Stomach smooth muscle (tissue), 2 donors: Measurements from ENCODE around the gene UPB1.

Experiments used
- H3K27ac ChIP-seq: one replicate; pipeline ENCODE4 v1.7.0; 2013; ENCODE audit warnings: mild to moderate bottlenecking, low read length, inconsistent platforms
- H3K27me3 ChIP-seq, 2 donors: one replicate each; pipeline ENCODE4 v1.7.0; 2013; ENCODE audit warnings: low read length in 2 of 2; ENCODE audit not compliant: insufficient read depth in 2 of 2, control insufficient read depth in 1 of 2
- H3K36me3 ChIP-seq, 2 donors: one replicate each; pipeline ENCODE4 v1.7.0; 2013; ENCODE audit warnings: low read length in 2 of 2; ENCODE audit not compliant: control insufficient read depth in 2 of 2, insufficient read depth in 2 of 2
- H3K4me1 ChIP-seq: one replicate; pipeline ENCODE4 v1.7.0; 2013; ENCODE audit warnings: low read length; ENCODE audit not compliant: control insufficient read depth, insufficient read depth
- H3K4me3 ChIP-seq, 2 donors: one replicate each; pipeline ENCODE4 v1.7.0; 2013; ENCODE audit warnings: low read length in 2 of 2
- H3K9ac ChIP-seq, 2 donors: one replicate each; pipeline ENCODE4 v1.7.0; 2013; ENCODE audit warnings: low read length in 2 of 2, mild to moderate bottlenecking in 1 of 2
- H3K9me3 ChIP-seq, 2 donors: one replicate each; pipeline ENCODE4 v1.7.0; 2013; ENCODE audit warnings: low read length in 2 of 2; ENCODE audit not compliant: control insufficient read depth in 2 of 2
- donor health status: healthy.
- donor health status: Pancreatic carcinoma.

UPB1 gene

DNA sequence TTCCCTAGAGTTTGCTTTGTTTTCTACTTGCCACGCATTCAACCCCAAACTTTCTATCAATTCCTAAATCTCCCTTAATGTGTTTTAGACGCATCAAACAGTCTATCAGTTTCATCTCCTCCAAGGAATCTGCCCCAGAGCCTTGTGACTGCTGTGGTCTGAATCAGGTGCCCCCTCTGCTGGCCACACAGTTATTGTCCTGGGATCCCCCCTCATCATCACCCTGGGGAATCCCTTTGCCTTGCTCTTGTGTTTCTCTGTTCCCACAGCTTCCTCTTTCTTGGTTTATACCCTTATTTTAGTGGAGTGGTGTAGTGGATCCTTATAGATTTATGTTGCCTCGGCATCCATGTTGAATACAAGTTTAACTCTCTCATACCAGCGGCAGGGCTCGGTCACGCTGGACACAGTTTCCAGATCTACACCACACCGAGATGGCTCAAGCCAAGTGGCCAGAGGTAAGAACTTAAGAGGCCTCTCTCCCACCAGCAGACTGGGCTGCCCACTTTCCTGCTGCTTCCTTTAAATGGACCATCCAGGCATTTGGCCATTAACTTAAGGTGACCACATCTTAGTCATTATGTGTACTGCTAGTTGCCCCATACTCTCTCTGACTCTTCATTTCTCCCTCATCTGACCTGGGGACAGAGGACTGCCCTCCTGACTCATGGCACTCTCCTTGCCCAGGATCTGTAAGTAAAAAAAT, 8.2 kb downstream of the UPB1 start:
- Histone ChIP-seq H3K4me1 (peaks cover 5% of the 10 kb centered on the region), H3K36me3 (no peaks in the 10 kb centered on the region), H3K27ac (no peak overlapping the region), H3K9ac (no peak overlapping the region), H3K4me3 (no peak overlapping the region), H3K9me3 (no peaks in the 10 kb centered on the region), H3K27me3 (peaks cover 0 to 2% of the 10 kb centered on the region in 2 donors)

DNA sequence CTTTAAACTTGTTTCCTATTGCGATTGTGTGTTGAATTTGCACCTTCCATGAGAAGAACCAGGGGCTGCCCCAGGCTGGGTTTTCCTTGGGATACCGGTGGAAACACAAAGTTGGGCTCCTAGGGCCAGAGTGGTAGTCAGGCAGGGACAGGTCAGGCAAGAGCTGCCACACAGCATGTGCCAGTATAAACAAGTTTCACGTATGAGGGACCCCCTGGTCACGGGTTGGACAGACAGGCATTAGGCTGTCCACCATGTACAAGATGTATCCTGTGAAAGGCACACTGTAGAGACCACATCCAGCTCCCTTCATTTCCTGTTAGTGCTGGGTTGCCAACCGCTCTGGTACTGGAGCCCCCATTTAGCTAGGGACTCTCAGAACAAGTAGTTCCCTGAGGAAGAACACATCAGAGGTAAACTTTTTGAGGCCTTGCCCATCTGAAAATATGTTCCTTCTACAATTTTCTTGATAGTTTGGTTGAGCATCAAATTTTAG, 8.8 kb downstream of the UPB1 start:
- H3K4me1 ChIP-seq = peaks cover 5% of the 10 kb centered on the region
- H3K36me3 ChIP-seq = no peaks in the 10 kb centered on the region
- H3K4me3 ChIP-seq = no peak overlapping the region

DNA sequence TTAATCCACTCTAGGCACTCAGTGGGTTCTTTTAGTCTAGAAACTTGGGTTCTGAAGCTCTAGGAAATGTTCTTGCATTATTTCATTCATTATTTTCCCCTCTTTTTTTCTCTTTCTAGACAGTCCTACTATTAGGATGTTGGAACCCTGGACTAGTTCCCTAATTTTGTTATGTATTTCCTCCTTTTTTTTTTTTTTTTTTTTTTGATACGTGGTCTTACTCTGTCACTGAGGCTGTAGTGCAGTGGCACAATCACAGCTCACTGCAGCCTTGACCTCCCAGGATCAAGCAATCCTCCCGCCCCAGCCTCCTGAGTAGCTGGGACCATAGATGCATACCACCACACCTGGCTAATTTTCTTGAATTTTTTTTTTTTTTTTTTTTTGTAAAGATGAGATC, 9.4 kb downstream of the UPB1 start:
- Histone ChIP-seq H3K27me3 (peaks cover 0 to 2% of the 10 kb centered on the region in 2 donors), H3K9me3 (no peaks in the 10 kb centered on the region), H3K9ac (no peak overlapping the region), H3K36me3 (no peaks in the 10 kb centered on the region), H3K4me1 (peaks cover 5% of the 10 kb centered on the region), H3K4me3 (no peak overlapping the region), H3K27ac (no peak overlapping the region)

More for the DNA sequence above, 8.8 kb downstream of the UPB1 start:
- Histone ChIP-seq H3K9ac (no peak overlapping the region), H3K27ac (no peak overlapping the region), H3K9me3 (no peaks in the 10 kb centered on the region), H3K27me3 (peaks cover 0 to 2% of the 10 kb centered on the region in 2 donors)

DNA sequence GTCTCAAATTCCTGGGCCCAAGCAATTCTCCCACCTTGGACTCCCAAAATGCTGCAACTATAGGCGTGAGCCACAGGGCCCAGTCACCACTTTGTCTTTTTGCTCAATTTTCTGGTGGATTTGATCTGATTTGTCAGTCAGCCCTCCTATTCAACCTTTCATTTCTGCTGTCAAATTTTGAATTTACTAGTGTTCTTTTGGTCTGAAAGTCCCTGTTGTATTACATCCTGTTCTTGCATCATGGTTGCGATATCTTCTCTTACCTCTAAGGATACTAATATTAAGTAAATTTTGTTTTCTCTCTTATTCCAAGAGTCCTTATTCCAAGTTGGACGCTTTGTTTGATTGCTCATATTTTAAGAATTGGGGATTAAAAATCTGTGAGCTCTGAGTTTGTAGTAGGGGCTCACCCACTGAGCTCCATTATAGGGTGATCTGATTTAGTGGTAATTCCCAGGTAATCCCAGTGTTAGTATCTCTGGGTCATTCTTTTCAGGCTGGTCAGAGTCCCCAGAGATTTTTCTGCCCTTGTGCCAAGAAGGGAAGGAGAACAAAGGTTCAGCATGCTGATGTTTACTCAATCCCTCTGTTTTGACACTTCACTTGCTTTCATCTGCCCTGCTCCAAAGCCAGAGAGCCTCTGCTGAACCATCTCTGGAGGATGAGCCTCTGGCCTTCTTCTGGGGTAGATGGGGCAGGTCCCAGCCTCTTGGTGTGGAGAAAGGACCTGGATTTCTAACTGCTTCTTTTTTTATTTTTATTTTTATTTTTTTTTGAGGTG, 10.0 kb downstream of the UPB1 start:
- Histone ChIP-seq H3K36me3 (no peaks in the 10 kb centered on the region), H3K27me3 (peaks cover 0 to 2% of the 10 kb centered on the region in 2 donors), H3K9ac (no peak overlapping the region), H3K27ac (no peak overlapping the region), H3K4me1 (peaks cover 5% of the 10 kb centered on the region), H3K9me3 (no peaks in the 10 kb centered on the region), H3K4me3 (no peak overlapping the region)

DNA sequence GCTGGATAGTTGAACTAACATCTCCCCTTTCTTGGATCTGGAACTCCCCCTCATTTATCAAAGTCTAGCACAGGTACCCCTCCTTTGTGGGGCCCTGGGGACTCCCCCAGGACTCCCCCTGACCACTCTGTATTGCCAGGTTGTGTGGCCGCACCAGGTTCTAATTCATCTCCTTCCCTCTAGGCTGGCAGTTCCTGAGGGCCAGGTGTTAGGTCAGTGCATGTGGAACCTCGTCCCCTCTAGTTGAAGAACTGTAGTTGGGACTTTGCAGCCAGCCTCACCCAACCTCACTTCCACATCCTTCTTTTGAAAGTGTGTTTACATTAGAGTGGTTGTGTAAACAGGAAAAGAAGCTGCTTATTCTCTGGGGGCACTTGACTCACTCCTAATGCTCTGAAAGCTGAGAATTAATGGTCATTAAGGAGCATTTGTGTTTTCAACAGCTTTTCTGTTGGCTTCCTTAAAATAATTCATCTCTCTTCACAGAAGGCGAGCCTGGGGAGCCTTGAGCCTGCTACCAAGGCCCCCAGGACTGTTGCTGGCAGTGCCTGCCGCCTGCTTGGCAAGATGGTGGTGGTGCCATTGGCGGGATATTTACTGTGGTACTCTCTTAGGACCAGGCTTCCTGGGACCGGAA, 11.8 kb downstream of the UPB1 start:
- H3K27ac ChIP-seq = no peak overlapping the region
- no peak overlapping the region for H3K4me3 ChIP-seq
- H3K9me3 ChIP-seq = no peaks in the 10 kb centered on the region
- peaks cover 14% of the 10 kb centered on the region for H3K4me1 ChIP-seq
- H3K9ac ChIP-seq = no peak overlapping the region
- no peaks in the 10 kb centered on the region for H3K36me3 ChIP-seq
- H3K27me3 ChIP-seq = no peaks in the 10 kb centered on the region

DNA sequence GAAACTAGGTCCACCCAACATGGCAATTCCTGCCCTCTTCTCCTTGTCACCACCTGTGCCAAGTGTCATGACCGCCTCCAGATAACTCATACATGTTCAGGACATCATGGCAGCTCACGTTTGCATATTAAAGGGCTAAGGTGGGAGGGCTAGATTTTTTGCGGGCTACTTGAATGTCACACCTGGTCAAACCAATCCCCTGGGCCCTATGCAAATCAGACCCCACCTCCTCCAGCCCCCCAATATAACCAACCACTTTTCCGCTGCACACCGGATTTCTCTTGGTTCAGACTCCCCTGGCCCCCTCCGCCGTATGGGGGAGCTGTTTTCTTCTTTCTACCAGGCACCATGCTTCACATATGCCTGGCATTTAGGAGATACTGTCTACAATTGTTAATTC, 12.6 kb downstream of the UPB1 start:
- H3K9ac ChIP-seq = no peak overlapping the region
- H3K36me3 ChIP-seq = no peaks in the 10 kb centered on the region
- H3K4me1 ChIP-seq = peaks cover 14% of the 10 kb centered on the region
- no peak overlapping the region for H3K4me3 ChIP-seq
- no peaks in the 10 kb centered on the region for H3K27me3 ChIP-seq
- H3K27ac ChIP-seq = no peak overlapping the region
- H3K9me3 ChIP-seq = no peaks in the 10 kb centered on the region

DNA sequence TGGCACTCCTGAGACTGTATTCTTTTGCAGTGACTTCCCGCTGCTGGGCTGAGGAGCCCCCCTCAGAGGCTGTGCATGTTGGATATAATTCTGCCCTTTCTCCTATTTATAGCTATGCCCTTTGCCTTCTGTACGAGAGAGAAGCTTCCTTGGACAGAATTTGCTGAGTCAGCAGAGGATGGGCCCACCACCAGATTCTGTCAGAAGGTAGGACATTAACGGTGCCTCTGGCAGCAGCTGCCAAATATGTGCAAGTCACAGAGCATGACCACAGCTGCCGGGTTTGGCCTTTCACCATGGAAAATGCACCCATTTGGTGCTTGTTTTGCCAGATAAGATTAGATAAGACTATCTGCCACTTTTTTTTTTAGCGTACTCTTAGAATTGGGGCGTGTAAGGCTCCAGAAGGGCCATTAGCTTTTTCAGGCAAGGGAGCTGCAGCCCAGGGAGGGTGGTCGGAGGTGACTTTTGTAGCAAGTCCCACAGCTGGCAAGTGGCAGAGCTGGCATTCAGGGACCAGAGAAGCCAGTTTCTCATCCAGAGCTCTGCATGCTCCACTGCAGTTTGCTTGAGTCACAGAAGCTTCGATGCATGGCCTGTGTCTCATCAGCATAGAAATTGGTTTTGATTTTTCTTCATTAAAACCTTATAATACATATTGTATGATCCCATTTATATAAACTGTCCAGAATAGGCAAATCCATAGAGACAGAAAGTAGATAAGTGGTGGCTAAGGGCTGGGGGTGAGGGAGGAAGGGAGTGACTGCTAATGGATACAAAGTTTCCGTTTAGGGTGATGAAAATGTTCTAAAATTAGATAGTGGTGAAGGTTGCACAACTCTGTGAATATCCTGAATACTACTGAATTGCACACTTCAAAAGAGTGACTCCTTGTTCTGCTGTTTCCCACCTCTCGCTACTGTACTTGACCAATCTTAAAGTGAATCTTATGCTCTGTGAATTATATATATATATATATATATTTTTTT, 15.8 kb downstream of the UPB1 start:
- Histone ChIP-seq H3K27ac (no peak overlapping the region), H3K4me3 (no peak overlapping the region), H3K4me1 (peaks cover 16% of the 10 kb centered on the region), H3K36me3 (no peaks in the 10 kb centered on the region), H3K9ac (no peak overlapping the region), H3K9me3 (no peaks in the 10 kb centered on the region), H3K27me3 (peaks cover 0 to 4% of the 10 kb centered on the region in 2 donors)

GRCh38 chr22:24512043-24512442, 16.9 kb downstream of the UPB1 start:
- H3K9ac ChIP-seq = no peak overlapping the region
- H3K4me1 ChIP-seq = peaks cover 18% of the 10 kb centered on the region
- H3K9me3 ChIP-seq = no peaks in the 10 kb centered on the region
- H3K4me3 ChIP-seq = no peak overlapping the region
- H3K27ac ChIP-seq = no peak overlapping the region
- no peaks in the 10 kb centered on the region for H3K36me3 ChIP-seq
- H3K27me3 ChIP-seq = peaks cover 0 to 4% of the 10 kb centered on the region in 2 donors

- Histone ChIP-seq H3K27me3 (peaks cover 0 to 4% of the 10 kb centered on the region in 2 donors), H3K4me3 (no peak overlapping the region), H3K4me1 (peaks cover 16% of the 10 kb centered on the region), H3K27ac (no peak overlapping the region), H3K9ac (no peak overlapping the region), H3K9me3 (no peaks in the 10 kb centered on the region), H3K36me3 (no peaks in the 10 kb centered on the region)
Measured at GRCh38 chr22:24513378-24514240, 18.5 kb downstream of the UPB1 start.
